ENCODE measurements around the gene MYB. TPM values are rescaled to one million over a fixed set of nuclear protein-coding genes. Genes with fewer than 3 reads are reported as not detected.

The MYB gene
- total RNA-seq, 2 donors from 2014 or later: 5.3 to 5.4 TPM

- no peak overlapping the region for H3K4me3 Mint-ChIP-seq
- peaks cover 11% of the 10 kb centered on the region for H3K4me1 Mint-ChIP-seq
- Histone ChIP-seq H3K36me3 (ENCODE audit: control insufficient read depth, insufficient read depth, low read length) (no peaks in the 10 kb centered on the region), H3K27me3 (ENCODE audit: control insufficient read depth, insufficient read depth, low read length, poor library complexity, severe bottlenecking) (no peaks in the 10 kb centered on the region), H3K27ac (ENCODE audit: low read depth, low read length) (no peak overlapping the region), H3K4me1 (ENCODE audit: control insufficient read depth, insufficient read depth, low read length) (no peaks in the 10 kb centered on the region), H3K9ac (ENCODE audit: extremely low read depth, low read length, poor library complexity, severe bottlenecking) (no peak overlapping the region), H3K4me3 (ENCODE audit: low read length) (no peak overlapping the region), H3K9me3 (ENCODE audit: control insufficient read depth, low read length) (peaks cover 8% of the 10 kb centered on the region)
- H3K9me3 Mint-ChIP-seq: peaks cover 9% of the 10 kb centered on the region
- DNase-seq: no peak
- H3K27me3 Mint-ChIP-seq (ENCODE audit: insufficient read depth): no peaks in the 10 kb centered on the region
- 91 to 96% methylated on average over 11 to 12 of the region's 12 CpGs for WGBS, 2 experiments (ENCODE audit: insufficient coverage in 1 of 2, insufficient read length in 1 of 2)
- no peak overlapping the region for H3K27ac Mint-ChIP-seq
- TF ChIP-seq CTCF (conservative IDR thresholded peaks at IDR 0.05): no peak
- peaks cover 20% of the 10 kb centered on the region for H3K36me3 Mint-ChIP-seq (ENCODE audit: low read depth)
Observed at GRCh38 chr6:135210632-135211305, 29.7 kb downstream of the MYB start.

GRCh38 chr6:135211306-135211702, 30.2 kb downstream of the MYB start:
- WGBS, 2 experiments (ENCODE audit: insufficient coverage in 1 of 2, insufficient read length in 1 of 2): 96% methylated on average over 2 of the region's 2 CpGs; no CpG with 5 or more reads in 1 of the 2 experiments
- Histone ChIP-seq H3K36me3 (ENCODE audit: control insufficient read depth, insufficient read depth, low read length) (no peaks in the 10 kb centered on the region), H3K27me3 (ENCODE audit: control insufficient read depth, insufficient read depth, low read length, poor library complexity, severe bottlenecking) (no peaks in the 10 kb centered on the region), H3K4me3 (ENCODE audit: low read length) (no peak overlapping the region), H3K27ac (ENCODE audit: low read depth, low read length) (no peak overlapping the region), H3K9ac (ENCODE audit: extremely low read depth, low read length, poor library complexity, severe bottlenecking) (no peak overlapping the region), H3K4me1 (ENCODE audit: control insufficient read depth, insufficient read depth, low read length) (no peaks in the 10 kb centered on the region), H3K9me3 (ENCODE audit: control insufficient read depth, low read length) (peaks cover 8% of the 10 kb centered on the region)
- H3K4me3 Mint-ChIP-seq: no peak overlapping the region
- H3K27me3 Mint-ChIP-seq (ENCODE audit: insufficient read depth): no peaks in the 10 kb centered on the region
- peaks cover 20% of the 10 kb centered on the region for H3K36me3 Mint-ChIP-seq (ENCODE audit: low read depth)
- no peak for TF ChIP-seq CTCF (conservative IDR thresholded peaks at IDR 0.05)
- H3K27ac Mint-ChIP-seq: no peak overlapping the region
- H3K9me3 Mint-ChIP-seq: peaks cover 9% of the 10 kb centered on the region
- no peak for DNase-seq
- peaks cover 13% of the 10 kb centered on the region for H3K4me1 Mint-ChIP-seq

- peaks cover 13% of the 10 kb centered on the region for H3K4me1 Mint-ChIP-seq
- no peak overlapping the region for H3K27ac Mint-ChIP-seq
- Histone ChIP-seq H3K4me1 (ENCODE audit: control insufficient read depth, insufficient read depth, low read length) (no peaks in the 10 kb centered on the region), H3K27ac (ENCODE audit: low read depth, low read length) (no peak overlapping the region), H3K4me3 (ENCODE audit: low read length) (no peak overlapping the region), H3K9me3 (ENCODE audit: control insufficient read depth, low read length) (peaks cover 8% of the 10 kb centered on the region), H3K27me3 (ENCODE audit: control insufficient read depth, insufficient read depth, low read length, poor library complexity, severe bottlenecking) (no peaks in the 10 kb centered on the region), H3K36me3 (ENCODE audit: control insufficient read depth, insufficient read depth, low read length) (no peaks in the 10 kb centered on the region), H3K9ac (ENCODE audit: extremely low read depth, low read length, poor library complexity, severe bottlenecking) (no peak overlapping the region)
- WGBS, 2 experiments (ENCODE audit: insufficient coverage in 1 of 2, insufficient read length in 1 of 2): 80 to 93% methylated on average over 1 to 3 of the region's 3 CpGs
- peaks cover 9% of the 10 kb centered on the region for H3K9me3 Mint-ChIP-seq
- no peak for DNase-seq
- H3K4me3 Mint-ChIP-seq: no peak overlapping the region
- H3K36me3 Mint-ChIP-seq (ENCODE audit: low read depth): peaks cover 19% of the 10 kb centered on the region
- no peak for TF ChIP-seq CTCF (conservative IDR thresholded peaks at IDR 0.05)
- H3K27me3 Mint-ChIP-seq (ENCODE audit: insufficient read depth): no peaks in the 10 kb centered on the region
Observed at GRCh38 chr6:135212020-135212806, 31.1 kb downstream of the MYB start.

Data from endodermal cell (in vitro differentiated cells).